ES-I3 (cell line): Measurements from ENCODE around the gene SAG.
"Not testable (repeated sequence)": the region's sequence is repeated elsewhere in the genome, so short reads cannot be mapped to it uniquely, and the experiment has no call there.

Experiments
- H3K36me3 ChIP-seq: 2 replicates; pipeline ENCODE4 v1.6.1; 2013; ENCODE audit warnings: mild to moderate bottlenecking, low read length, control low read depth, moderate library complexity; ENCODE audit not compliant: insufficient read depth
- H3K4me1 ChIP-seq: 2 replicates; pipeline ENCODE4 v1.6.1; 2013; ENCODE audit warnings: mild to moderate bottlenecking, control low read depth, low read length; ENCODE audit not compliant: insufficient read depth
- H3K9ac ChIP-seq: 2 replicates; pipeline ENCODE4 v1.6.1; 2013; ENCODE audit warnings: low read depth, mild to moderate bottlenecking, low read length, moderate library complexity
- H3K9me3 ChIP-seq: 2 replicates; pipeline ENCODE4 v1.6.1; 2013; ENCODE audit warnings: mild to moderate bottlenecking, low read length, moderate library complexity; ENCODE audit not compliant: control insufficient read depth, insufficient read depth

SAG gene

DNA sequence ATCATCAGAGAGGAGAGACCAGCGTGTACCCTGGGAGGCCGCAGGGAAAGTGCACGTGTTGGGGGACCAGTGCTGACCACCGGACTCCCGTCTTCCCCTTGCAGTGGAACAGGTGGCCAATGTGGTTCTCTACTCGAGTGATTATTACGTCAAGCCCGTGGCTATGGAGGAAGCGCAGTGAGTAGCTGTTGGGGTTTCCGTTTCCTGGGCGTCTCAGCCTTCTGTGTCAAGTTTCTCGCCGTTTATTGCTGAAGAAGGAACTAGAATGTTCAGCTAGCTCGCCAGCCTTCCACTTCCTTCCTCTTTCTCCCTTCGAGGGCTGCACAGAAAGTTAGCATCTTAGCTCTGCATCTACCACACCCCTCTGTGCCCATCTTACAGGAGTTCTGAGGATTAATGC, 23.9 kb downstream of the SAG start:
- Histone ChIP-seq H3K36me3 (no peaks in the 10 kb centered on the region), H3K4me1 (peaks cover 11% of the 10 kb centered on the region), H3K9me3 (no peaks in the 10 kb centered on the region), H3K9ac (no peak overlapping the region)

- H3K4me1 ChIP-seq = peaks cover 11% of the 10 kb centered on the region
- no peaks in the 10 kb centered on the region for H3K9me3 ChIP-seq
- H3K36me3 ChIP-seq = no peaks in the 10 kb centered on the region
- no peak overlapping the region for H3K9ac ChIP-seq
Measured at GRCh38 chr2:233332125-233332524, 24.5 kb downstream of the SAG start.

- H3K36me3 ChIP-seq = no peaks in the 10 kb centered on the region
- no peaks in the 10 kb centered on the region for H3K9me3 ChIP-seq
- H3K9ac ChIP-seq = no peak overlapping the region
- H3K4me1 ChIP-seq = peaks cover 3% of the 10 kb centered on the region; the same call in 1 of the 2 replicates
Measured at GRCh38 chr2:233334915-233335314, 27.3 kb downstream of the SAG start.

DNA sequence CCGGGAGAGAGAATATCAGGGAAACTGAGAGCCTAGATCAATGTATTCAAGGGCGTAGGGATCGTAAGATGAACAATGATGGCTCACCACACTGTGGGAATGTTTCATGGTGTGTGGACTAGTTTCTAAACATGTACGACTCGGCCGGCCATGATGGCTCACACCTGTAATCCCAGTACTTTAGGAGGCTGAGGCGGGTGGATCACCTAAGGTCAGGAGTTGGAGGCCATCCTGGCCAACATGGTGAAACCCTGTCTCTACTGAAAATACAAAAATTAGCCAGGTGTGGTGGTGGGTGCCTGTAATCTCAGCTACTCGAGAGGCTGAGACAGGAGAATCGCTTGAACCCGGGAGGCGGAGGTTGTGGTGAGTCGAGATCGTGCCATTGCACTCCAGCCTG, 28.5 kb downstream of the SAG start:
- H3K9ac ChIP-seq, H3K4me1 ChIP-seq: not testable (repeated sequence)

DNA sequence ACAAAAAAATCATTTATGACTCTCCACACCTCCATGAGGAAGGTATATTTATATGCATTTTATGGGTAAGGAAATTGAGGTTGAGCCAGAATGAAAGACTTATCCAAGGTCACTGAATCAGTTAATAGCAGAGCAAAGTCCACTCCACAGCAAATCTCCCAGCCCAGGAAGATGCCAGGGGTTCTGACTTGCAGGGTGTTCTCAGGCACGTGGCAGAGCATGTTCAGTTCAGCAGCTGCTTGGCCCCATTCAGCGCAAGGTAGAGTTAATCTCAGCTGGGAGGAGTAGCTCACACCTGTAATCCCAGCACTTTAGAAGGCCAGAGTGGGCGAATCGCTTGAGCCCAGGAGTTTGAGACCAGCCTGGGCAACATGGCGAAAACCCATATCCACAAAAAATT, 28.9 kb downstream of the SAG start:
- Histone ChIP-seq H3K9ac (no peak overlapping the region), H3K9me3 (no peaks in the 10 kb centered on the region; the same call in 1 of the 2 replicates), H3K4me1 (no peaks in the 10 kb centered on the region), H3K36me3 (no peaks in the 10 kb centered on the region)

More for the DNA sequence above, 28.5 kb downstream of the SAG start:
- H3K36me3 ChIP-seq, H3K9me3 ChIP-seq: not testable (repeated sequence)

DNA sequence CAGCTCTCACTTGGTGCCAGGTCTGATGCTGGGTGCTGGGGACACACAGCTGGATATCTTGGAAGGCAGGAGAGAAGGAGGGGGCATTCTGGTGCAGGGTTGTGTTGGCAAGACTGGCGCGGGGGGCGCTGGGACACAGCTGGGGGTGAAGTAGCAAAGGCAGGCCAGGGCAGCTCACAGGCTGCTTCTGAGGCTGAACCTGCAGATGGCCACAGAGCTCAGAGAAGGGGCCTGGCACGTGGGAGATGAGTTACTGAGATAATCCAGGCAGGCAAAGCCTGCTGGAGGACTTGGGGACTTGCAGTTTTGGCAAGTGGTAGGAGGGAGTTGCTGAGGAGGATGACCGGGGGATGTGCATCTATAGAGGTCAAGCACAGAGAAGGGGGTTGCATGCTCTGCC, 30.4 kb downstream of the SAG start:
- Histone ChIP-seq H3K4me1 (no peaks in the 10 kb centered on the region), H3K9me3 (no peaks in the 10 kb centered on the region; the same call in 1 of the 2 replicates), H3K9ac (no peak overlapping the region), H3K36me3 (no peaks in the 10 kb centered on the region)

- no peaks in the 10 kb centered on the region for H3K4me1 ChIP-seq
- no peak overlapping the region for H3K9ac ChIP-seq
- H3K9me3 ChIP-seq = no peaks in the 10 kb centered on the region; the same call in 1 of the 2 replicates
- no peaks in the 10 kb centered on the region for H3K36me3 ChIP-seq
Measured at GRCh38 chr2:233338812-233339368, 31.3 kb downstream of the SAG start.

DNA sequence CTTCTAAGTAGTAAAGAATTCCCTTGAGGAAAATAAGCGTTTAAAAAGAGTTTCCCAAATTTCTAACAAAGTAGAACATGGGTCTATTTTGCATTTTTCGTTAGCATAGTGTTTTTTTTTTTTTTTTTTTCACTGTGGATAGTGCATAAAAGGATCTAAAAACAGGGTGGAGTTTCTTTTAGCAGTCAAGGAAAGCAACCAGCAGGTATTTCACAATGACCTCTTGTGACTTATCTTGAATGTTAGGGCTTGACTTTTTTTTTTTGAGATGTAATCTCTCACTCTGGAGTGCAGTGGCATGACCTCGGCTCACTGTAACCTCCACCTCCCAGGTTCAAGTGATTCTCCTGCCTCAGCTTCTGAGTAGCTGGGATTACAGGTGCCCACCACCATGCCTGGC, 31.8 kb downstream of the SAG start:
- Histone ChIP-seq H3K36me3 (no peaks in the 10 kb centered on the region), H3K9me3 (no peaks in the 10 kb centered on the region; the same call in 1 of the 2 replicates), H3K4me1 (no peaks in the 10 kb centered on the region), H3K9ac (no peak overlapping the region)

- Histone ChIP-seq H3K9ac (no peak overlapping the region), H3K4me1 (no peaks in the 10 kb centered on the region), H3K36me3 (no peaks in the 10 kb centered on the region)
Measured at GRCh38 chr2:233341296-233341695, 33.7 kb downstream of the SAG start.

DNA sequence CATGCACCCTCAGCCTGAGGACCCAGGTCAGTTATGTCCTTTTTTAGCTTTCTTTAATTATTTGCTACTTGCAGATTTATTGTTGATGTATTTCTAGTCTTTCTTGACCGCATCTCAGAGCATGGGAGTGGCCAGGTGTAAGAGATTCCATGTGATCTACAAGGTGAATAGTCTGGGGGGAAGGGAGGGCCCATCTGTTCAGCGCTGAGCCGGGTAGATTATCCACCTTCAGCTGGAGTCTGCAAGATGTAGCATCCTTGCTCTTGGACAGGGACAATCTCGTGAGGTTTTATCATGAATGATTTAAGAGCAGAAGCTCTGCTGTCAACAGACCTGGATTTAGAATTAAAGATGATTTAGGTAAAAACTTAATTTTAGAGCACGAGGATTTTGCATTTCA, 34.7 kb downstream of the SAG start:
- H3K9me3 ChIP-seq = no peaks in the 10 kb centered on the region; the same call in 1 of the 2 replicates
- no peaks in the 10 kb centered on the region for H3K4me1 ChIP-seq
- no peak overlapping the region for H3K9ac ChIP-seq
- no peaks in the 10 kb centered on the region for H3K36me3 ChIP-seq

More at GRCh38 chr2:233341296-233341695, 33.7 kb downstream of the SAG start:
- no peaks in the 10 kb centered on the region; the same call in 1 of the 2 replicates for H3K9me3 ChIP-seq

DNA sequence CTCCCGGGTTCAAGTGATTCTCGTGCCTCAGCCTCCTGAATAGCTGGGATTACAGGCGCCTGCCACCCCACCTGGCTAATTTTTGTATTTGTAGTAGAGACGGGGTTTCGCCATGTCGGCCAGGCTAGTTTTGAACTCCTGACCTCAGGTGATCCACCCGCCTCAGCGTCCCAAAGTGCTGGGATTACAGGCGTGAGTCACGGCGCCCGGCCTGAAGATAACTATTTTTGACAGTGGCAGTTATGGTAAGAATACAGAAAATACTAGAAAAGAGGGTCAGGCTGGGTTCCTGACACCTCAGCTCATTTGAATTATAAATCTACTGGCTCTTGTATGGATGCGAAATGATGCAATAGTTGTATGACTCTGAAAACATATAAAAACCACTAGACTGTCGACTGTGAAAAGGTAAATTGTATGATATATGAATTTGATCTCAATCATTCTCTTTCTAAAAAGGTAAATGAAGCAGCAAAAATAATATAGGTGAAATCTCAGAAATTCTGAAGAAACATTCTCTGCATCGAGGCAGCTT, 35.6 kb downstream of the SAG start:
- no peaks in the 10 kb centered on the region; the same call in 1 of the 2 replicates for H3K9me3 ChIP-seq
- H3K9ac ChIP-seq = no peak overlapping the region
- H3K4me1 ChIP-seq = no peaks in the 10 kb centered on the region
- H3K36me3 ChIP-seq = no peaks in the 10 kb centered on the region

DNA sequence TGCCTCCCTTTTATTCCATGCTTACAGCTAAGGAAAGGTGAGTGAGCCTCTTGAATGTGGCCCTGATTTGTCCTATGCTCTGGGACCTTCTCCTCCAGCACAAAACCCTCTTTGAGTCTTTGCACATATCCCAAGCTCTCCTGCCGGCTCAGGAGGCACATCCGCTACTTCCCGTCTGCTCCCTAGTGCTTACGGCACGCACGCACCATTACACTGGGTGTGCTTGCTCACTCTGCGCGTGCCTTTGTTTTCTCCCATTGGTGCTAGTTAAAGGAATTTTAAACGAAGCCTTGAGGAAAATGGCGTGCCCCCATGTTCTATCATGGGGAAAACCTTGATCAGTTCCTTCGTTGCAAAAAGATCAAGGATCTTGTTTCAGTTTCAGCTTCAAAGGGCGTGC, 38.8 kb downstream of the SAG start:
- no peaks in the 10 kb centered on the region for H3K36me3 ChIP-seq
- peaks cover 6% of the 10 kb centered on the region; the same call in 1 of the 2 replicates for H3K4me1 ChIP-seq
- H3K9me3 ChIP-seq = no peaks in the 10 kb centered on the region; the same call in 1 of the 2 replicates
- no peak overlapping the region for H3K9ac ChIP-seq

- Histone ChIP-seq H3K36me3 (no peaks in the 10 kb centered on the region), H3K4me1 (peaks cover 6% of the 10 kb centered on the region; the same call in 1 of the 2 replicates), H3K9ac (no peak overlapping the region), H3K9me3 (no peaks in the 10 kb centered on the region)
Measured at GRCh38 chr2:233346930-233347329, 39.3 kb downstream of the SAG start.

DNA sequence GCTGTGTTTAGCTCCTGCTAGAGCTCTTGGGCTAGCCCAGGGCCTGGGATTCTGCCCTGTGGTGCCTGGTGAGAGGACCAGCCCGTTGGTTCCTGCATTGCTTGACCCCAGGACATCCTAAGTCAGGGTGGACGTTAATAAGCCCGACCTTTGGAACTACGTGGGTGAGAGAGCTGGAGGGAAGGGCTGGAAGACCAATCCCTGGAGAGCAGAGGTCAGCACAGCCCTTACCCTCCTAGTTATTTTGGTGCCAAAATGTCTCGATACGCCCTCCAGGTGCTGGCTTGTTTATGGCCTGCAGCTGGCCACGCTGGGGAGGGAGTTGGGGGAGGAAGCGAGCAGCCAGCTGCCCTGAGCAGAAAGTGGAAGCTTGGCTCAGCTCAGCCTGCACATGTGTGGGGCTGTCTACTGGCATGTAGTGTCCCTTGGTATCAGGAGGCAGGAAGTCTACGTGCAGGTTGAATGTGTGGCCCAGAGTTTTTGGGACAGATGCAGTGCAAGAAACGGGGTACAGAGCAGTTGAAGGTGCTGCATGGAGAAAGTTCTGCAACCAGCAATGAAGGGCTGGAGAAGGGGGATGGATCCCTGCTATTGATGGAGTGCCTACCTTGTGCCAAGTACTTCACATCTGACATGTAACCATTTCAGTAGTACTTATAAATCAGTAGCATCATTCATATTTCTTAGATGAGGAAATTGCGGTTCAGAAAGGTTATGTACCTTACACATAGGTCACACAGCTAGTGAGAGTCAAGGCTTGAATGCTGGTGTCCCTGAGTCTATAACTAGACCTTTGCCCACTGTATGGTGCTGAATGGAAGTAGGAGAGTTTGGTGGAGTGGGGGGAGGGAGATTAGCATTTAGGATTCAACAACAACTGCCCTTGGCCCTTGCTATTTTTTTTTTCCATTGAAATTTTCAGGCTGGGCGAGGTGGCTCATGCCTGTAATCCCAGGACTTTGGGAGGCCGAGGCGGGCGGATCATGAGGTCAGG, 41.7 kb downstream of the SAG start:
- no peaks in the 10 kb centered on the region for H3K36me3 ChIP-seq
- H3K9me3 ChIP-seq = no peaks in the 10 kb centered on the region
- H3K9ac ChIP-seq = no peak overlapping the region
- H3K4me1 ChIP-seq = peaks cover 6% of the 10 kb centered on the region; the same call in 1 of the 2 replicates
